Measurements from ENCODE around the gene CACUL1.
"Not testable (repeated sequence)": the region's sequence is repeated elsewhere in the genome, so short reads cannot be mapped to it uniquely, and the experiment has no call there.

CACUL1 gene

DNA sequence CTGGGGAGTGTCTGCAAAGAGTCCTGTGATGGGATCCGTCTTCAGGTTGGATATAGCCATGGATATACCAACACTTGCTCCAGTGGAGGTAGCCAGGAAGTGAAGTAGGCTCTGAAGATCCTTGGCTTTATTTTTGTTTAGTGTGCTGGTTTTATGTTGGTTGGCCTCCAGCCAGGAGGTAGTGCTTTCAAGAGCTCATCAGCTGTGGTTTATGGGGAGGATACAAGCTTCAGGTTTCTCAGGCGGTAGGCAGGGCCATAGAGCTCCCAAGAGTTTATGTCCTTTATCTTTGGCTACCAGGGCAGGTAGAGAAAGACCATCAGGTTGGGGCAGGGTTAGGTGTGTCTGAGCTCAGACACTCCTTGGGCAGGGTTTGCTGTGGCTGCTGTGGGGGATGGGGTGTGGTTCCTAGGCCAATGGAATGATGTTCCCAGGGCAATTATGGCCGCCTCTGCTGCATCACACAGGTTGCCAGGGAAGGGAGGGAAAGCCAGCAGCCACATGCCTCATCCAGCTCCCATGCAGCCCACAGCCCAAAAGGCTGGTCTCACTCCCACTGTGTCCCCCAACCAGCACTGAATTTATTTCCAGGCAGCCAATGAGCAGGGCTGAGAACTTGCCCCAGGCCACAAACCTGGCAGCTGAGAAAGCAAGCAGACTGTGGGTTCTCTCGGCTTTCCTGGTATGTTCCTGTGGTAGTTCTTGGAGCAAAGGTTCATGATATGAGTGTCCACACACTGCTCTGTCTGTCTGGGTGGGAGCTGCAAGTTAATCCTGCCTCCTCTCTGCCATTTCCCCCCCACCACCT is 92.3 kb downstream of the CACUL1 start:
- H3K4me3 ChIP-seq (ENCODE audit: low read depth, low read length) = no peak overlapping the region
- TF ChIP-seq CTCF (IDR thresholded peaks at IDR 0.05; ENCODE audit: low read depth, low read length) = no peak

DNA sequence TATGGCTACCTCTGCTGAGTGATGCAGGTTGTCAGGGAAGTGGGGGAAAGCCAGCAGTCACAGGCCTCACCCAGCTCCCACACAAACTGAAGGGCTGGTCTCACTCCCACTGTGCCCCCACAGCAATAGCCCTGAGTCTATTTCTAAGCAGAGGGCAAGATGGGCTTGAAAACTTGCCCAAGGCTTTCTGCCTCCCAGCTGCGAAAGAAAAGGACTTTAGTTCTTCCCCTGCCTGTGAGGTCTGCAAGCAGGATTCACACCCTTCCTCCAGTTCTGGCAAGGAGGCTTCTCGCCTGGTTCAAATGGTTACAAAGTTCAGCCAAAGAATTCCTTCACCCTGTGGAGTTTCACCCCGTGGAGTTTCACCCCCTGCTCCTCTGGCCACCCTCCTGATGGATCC is 96.0 kb downstream of the CACUL1 start:
- no peak overlapping the region for H3K4me3 ChIP-seq (ENCODE audit: low read depth, low read length)
- no peak for TF ChIP-seq CTCF (IDR thresholded peaks at IDR 0.05; ENCODE audit: low read depth, low read length)

- not testable (repeated sequence) for H3K4me3 ChIP-seq (ENCODE audit: low read depth, low read length)
Measured at GRCh38 chr10:118658168-118658567, 96.6 kb downstream of the CACUL1 start.

GRCh38 chr10:118645294-118645693 is 109.5 kb downstream of the CACUL1 start:
- not testable (repeated sequence) for H3K4me3 ChIP-seq (ENCODE audit: low read depth, low read length)

DNA sequence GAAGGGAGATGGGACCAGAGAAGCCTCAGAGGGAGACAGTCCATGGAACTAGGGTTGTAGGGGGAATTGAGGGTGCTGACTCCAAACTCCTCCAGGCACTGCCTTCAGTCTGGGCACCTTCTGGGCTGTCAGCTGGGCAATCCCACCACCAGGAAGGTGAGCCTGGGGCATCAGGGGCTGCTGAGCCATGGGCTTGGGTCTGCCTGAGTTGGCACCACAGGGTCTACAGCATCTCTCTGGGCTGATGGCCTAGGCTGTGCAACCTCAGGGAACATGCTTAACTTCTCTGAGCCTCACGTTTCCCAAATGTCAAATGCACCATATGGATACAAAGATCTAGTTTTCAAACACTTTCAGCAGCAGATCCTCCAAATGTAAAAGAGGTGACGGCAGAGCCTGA is 112.5 kb downstream of the CACUL1 start:
- H3K4me3 ChIP-seq (ENCODE audit: low read depth, low read length) = no peak overlapping the region
- no peak for TF ChIP-seq CTCF (IDR thresholded peaks at IDR 0.05; ENCODE audit: low read depth, low read length)

DNA sequence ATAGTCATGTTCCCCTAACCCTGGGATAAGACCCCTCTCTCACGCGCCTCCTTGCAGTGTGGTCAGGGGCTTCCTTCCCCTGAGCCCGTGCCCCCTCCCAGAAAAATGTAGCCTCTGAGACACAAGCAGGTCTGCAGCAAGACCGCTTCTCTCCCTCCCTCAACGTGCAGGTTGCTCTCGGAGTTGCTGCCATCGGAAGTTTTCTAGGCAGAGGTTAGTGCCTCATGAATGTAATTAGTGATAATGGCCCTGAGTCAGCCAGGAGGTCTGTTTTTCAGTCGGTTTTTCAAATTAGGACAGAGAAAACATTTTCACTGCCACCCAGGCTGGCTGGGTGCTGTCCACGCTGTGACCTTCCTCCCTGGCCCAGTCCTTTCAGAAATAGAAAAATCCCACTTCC is 116.1 kb downstream of the CACUL1 start:
- H3K4me3 ChIP-seq (ENCODE audit: low read depth, low read length) = no peak overlapping the region
- no peak for TF ChIP-seq CTCF (IDR thresholded peaks at IDR 0.05; ENCODE audit: low read depth, low read length)

DNA sequence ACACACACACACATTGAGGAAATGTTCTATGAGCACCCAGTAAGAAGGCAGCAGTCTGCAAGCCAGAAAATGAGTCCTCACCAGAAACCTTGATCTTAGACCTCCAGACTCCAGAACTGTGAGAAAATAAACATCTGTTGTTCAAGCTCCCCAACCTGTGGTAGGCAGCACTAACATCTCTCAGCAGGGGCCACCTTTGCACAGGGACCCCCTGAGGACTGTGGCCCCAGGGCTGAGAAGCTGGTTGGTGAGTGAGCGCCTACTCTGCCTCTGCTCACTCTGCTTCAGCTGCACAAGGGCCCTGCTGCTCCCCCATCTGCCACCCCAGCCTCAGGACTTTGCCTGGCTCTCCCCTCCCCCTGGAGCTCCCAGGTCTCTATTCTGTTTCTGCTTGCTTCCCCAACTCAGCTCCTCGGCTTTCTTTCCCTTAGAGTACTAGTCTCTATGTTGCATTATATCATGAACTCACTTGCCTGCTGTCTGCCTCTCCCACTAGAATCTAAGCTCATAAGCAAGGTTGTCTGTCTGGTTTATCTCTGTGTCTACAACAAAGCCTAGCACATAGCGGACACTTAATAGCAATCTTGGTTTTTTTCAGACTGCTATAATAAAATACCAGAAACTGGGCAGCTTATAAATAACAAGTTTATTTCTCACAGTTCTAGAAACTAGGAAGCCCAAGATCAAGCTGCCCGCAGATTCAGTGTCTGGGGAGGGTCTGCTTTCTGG is 118.9 kb downstream of the CACUL1 start:
- no peak overlapping the region for H3K4me3 ChIP-seq (ENCODE audit: low read depth, low read length)
- TF ChIP-seq CTCF (IDR thresholded peaks at IDR 0.05; ENCODE audit: low read depth, low read length) = no peak

- H3K4me3 ChIP-seq (ENCODE audit: low read depth, low read length) = no peak overlapping the region
- TF ChIP-seq CTCF (IDR thresholded peaks at IDR 0.05; ENCODE audit: low read depth, low read length) = no peak
Measured at GRCh38 chr10:118633786-118634185, 121.0 kb downstream of the CACUL1 start.
